Osteoblast (primary cell): ENCODE data around the gene DNAH6. TPM values are rescaled to one million over a fixed set of nuclear protein-coding genes. Genes with fewer than 3 reads are reported as not detected.

Source experiments
- DNase-seq: peaks from one replicate; pipeline ENCODE4 v3.0.0; 2011; ENCODE audit warnings: low spot score, mixed read lengths; ENCODE audit not compliant: insufficient read length; ENCODE audit errors: missing footprints
- H2AFZ ChIP-seq: 2 replicates; pipeline ENCODE4 v1.6.0; 2011; ENCODE audit warnings: mild to moderate bottlenecking, low read length
- H3K27ac ChIP-seq: 2 replicates; pipeline ENCODE4 v1.5.1; 2011; ENCODE audit warnings: mild to moderate bottlenecking, low read depth, low read length, moderate library complexity
- H3K27me3 ChIP-seq: 2 replicates; pipeline ENCODE4 v1.6.0; 2012; ENCODE audit warnings: mild to moderate bottlenecking, control low read depth, inconsistent platforms, low read length, moderate library complexity; ENCODE audit not compliant: insufficient read depth
- H3K36me3 ChIP-seq: 2 replicates; pipeline ENCODE4 v1.5.1; 2011; ENCODE audit warnings: mild to moderate bottlenecking, low read length, control low read depth, moderate library complexity; ENCODE audit not compliant: insufficient read depth
- H3K4me1 ChIP-seq: 2 replicates; pipeline ENCODE4 v1.5.1; 2011; ENCODE audit warnings: mild to moderate bottlenecking, low read length, control low read depth, moderate library complexity; ENCODE audit not compliant: insufficient read depth
- H3K4me2 ChIP-seq: 2 replicates; pipeline ENCODE4 v1.6.0; 2011; ENCODE audit warnings: mild to moderate bottlenecking, low read length; ENCODE audit not compliant: insufficient read depth
- H3K4me3 ChIP-seq: fragments of 200-600 bp; sonication (generic); 3 replicates; pipeline ENCODE4 v1.5.1; 2012; ENCODE audit warnings: mild to moderate bottlenecking, low read length, inconsistent platforms; ENCODE audit not compliant: insufficient read depth
- H3K79me2 ChIP-seq: 2 replicates; pipeline ENCODE4 v1.6.0; 2012; ENCODE audit warnings: mild to moderate bottlenecking, low read length, control low read depth, inconsistent platforms; ENCODE audit not compliant: insufficient read depth
- H3K9me3 ChIP-seq: 2 replicates; pipeline ENCODE4 v1.5.1; 2011; ENCODE audit warnings: low read depth, low read length, control low read depth
- H4K20me1 ChIP-seq: 2 replicates; pipeline ENCODE4 v1.6.0; 2012; ENCODE audit warnings: mild to moderate bottlenecking, low read length, control low read depth; ENCODE audit not compliant: insufficient read depth
- CTCF ChIP-seq: IDR thresholded peaks from 2 replicates; pipeline ENCODE4 v1.5.1; 2011; ENCODE audit warnings: mild to moderate bottlenecking, low read depth, low read length, moderate library complexity; ENCODE audit errors: extremely low read depth
- total RNA-seq: library from RNA; depleted of rRNA; stranded (reverse); fragments of >200 nt; gene quantifications from 2 replicates; pipeline ENCODE4 v1.2.3, GENCODE V29; 2012

Gene DNAH6
- total RNA-seq, 1 donor, result 0.36 TPM

DNA sequence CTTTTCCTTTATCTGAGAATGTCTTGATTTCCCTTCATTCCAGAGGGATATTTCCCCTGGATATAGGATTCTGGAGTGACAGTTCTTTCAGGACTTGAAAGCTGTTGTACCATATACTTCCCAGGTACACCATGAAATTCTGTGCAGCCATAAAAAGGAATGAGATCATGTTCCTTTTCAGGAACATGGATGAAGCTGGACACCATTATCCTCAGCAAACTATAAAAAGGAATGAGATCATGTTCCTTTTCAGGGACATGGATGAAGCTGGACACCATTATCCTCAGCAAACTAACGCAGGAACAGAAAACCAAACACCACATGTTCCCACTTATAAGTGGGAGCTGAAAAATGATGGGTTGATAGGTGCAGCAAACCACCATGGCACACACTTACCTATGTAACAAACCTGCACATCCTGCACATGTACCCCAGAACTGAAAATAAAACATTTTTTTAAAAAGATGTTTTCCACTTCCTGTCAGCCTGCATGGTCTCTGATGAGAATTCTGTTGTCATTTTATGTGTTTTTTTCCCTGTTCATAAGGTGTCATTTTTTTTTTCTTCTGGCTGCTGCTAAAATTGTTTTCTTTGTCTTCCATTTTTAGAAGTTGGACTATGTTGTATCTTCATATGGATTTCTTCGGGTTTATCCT is 133.3 kb downstream of the DNAH6 start:
- Histone ChIP-seq H3K4me3 (no peak overlapping the region), H3K27me3 (peaks cover 8% of the 10 kb centered on the region), H2AFZ (no peak overlapping the region), H3K9me3 (no peaks in the 10 kb centered on the region), H3K27ac (no peak overlapping the region), H3K79me2 (no peaks in the 10 kb centered on the region), H3K4me1 (no peaks in the 10 kb centered on the region), H4K20me1 (no peaks in the 10 kb centered on the region), H3K36me3 (no peaks in the 10 kb centered on the region), H3K4me2 (no peak overlapping the region)
- no peak for TF ChIP-seq CTCF
- DNase-seq, result no peak

DNA sequence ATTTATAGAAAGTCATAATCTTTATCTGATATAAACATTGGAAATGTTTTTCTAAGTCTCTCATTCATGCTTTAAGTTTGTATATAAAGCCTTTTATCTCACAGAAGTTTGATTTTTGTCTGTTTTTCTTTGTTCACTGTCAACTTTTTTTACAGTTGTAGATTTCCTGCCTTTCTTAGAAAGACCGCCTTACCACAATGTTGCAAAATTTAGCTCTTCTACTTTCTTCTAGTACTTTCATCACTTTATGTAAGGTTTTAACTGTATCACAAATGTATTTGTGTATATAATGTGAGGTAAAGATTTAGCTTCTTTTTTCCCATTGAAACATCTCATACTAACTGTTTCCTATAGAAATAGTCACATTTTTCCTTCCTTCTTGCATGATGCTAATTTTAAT is 136.1 kb downstream of the DNAH6 start:
- H3K9me3 ChIP-seq, result no peaks in the 10 kb centered on the region

DNA sequence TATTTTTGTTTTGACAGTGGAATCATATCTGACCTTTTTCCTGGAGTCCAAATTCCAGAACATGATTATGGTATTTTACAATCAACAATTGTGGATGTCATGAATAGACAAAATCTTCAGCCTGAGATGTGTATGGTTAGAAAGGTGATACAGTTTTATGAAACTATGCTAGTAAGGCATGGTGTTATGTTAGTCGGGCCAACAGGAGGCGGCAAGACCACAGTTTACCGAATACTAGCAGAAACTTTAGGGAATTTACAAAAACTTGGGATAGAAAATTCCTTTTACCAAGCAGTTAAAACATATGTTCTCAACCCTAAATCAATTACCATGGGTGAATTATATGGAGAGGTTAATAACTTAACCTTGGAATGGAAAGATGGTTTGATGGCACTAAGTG is 137.0 kb downstream of the DNAH6 start:
- Histone ChIP-seq H3K4me3 (no peak overlapping the region), H3K27me3 (peaks cover 8% of the 10 kb centered on the region), H2AFZ (no peak overlapping the region), H3K36me3 (no peaks in the 10 kb centered on the region), H4K20me1 (no peaks in the 10 kb centered on the region), H3K27ac (no peak overlapping the region), H3K9me3 (no peaks in the 10 kb centered on the region), H3K79me2 (no peaks in the 10 kb centered on the region), H3K4me2 (no peak overlapping the region), H3K4me1 (no peaks in the 10 kb centered on the region)
- no peak for DNase-seq
- TF ChIP-seq CTCF, result peak; percentile 28

More for the DNA sequence above, 136.1 kb downstream of the DNAH6 start:
- Histone ChIP-seq H3K36me3 (no peaks in the 10 kb centered on the region), H3K79me2 (no peaks in the 10 kb centered on the region), H3K27me3 (peaks cover 8% of the 10 kb centered on the region), H2AFZ (no peak overlapping the region), H4K20me1 (no peaks in the 10 kb centered on the region), H3K4me3 (no peak overlapping the region), H3K4me1 (no peaks in the 10 kb centered on the region), H3K4me2 (no peak overlapping the region), H3K27ac (no peak overlapping the region)
- no peak for TF ChIP-seq CTCF
- no peak for DNase-seq

GRCh38 chr2:84654414-84654813 is 138.1 kb downstream of the DNAH6 start:
- Histone ChIP-seq H3K36me3 (no peaks in the 10 kb centered on the region), H3K4me3 (no peak overlapping the region), H3K27ac (no peak overlapping the region), H3K4me1 (no peaks in the 10 kb centered on the region), H3K4me2 (no peak overlapping the region), H3K27me3 (peaks cover 5% of the 10 kb centered on the region), H3K9me3 (no peaks in the 10 kb centered on the region), H2AFZ (no peak overlapping the region), H4K20me1 (no peaks in the 10 kb centered on the region), H3K79me2 (no peaks in the 10 kb centered on the region)
- TF ChIP-seq CTCF, result no peak
- DNase-seq, result no peak
